HG03175 (cell line): ENCODE data around the gene FUNDC1.
"Not testable (repeated sequence)": the region's sequence is repeated elsewhere in the genome, so short reads cannot be mapped to it uniquely, and the experiment has no call there.

Source experiments
- ATAC-seq: cut with Tn5 transposase; IDR thresholded peaks from one replicate; pipeline ENCODE4 v1.9.1; 2021; ENCODE audit warnings: mild to moderate bottlenecking, moderate library complexity; ENCODE audit not compliant: unreplicated experiment

Gene FUNDC1

GRCh38 chrX:44542567-44543325 lies at the start of gene FUNDC1:
Gene FUNDC1, minus strand, starts transcription at chrX:44542859. Its CDS starts 27 bp downstream, at chrX:44542832.
- peak; percentile 96 for ATAC-seq

- ATAC-seq = no peak
These were observed 43.2 kb upstream of the FUNDC1 start for GRCh38 chrX:44585866-44586265.

- ATAC-seq = no peak
These were observed 37.8 kb upstream of the FUNDC1 start for GRCh38 chrX:44580466-44580865.

GRCh38 chrX:44572340-44572938 lies 29.8 kb upstream of the FUNDC1 start:
- no peak for ATAC-seq

GRCh38 chrX:44570522-44570921 lies 27.9 kb upstream of the FUNDC1 start:
- ATAC-seq = no peak

GRCh38 chrX:44569122-44569521 lies 26.5 kb upstream of the FUNDC1 start:
- ATAC-seq = no peak

GRCh38 chrX:44568196-44568595 lies 25.5 kb upstream of the FUNDC1 start:
- ATAC-seq = no peak

GRCh38 chrX:44561896-44562295 lies 19.2 kb upstream of the FUNDC1 start:
- not testable (repeated sequence) for ATAC-seq

- ATAC-seq = no peak
These were observed 7.9 kb upstream of the FUNDC1 start for GRCh38 chrX:44550563-44550962.

- ATAC-seq = not testable (repeated sequence)
These were observed 2.8 kb upstream of the FUNDC1 start for GRCh38 chrX:44545454-44545853.

- no peak for ATAC-seq
These were observed 1.4 kb upstream of the FUNDC1 start for GRCh38 chrX:44544036-44544435.

GRCh38 chrX:44536198-44536597 lies 6.5 kb downstream of the FUNDC1 start:
- no peak for ATAC-seq

GRCh38 chrX:44529310-44529709 lies 13.3 kb downstream of the FUNDC1 start:
- ATAC-seq = no peak

GRCh38 chrX:44514272-44514671 lies 28.4 kb downstream of the FUNDC1 start:
- no peak for ATAC-seq

- no peak for ATAC-seq
These were observed 35.4 kb downstream of the FUNDC1 start for GRCh38 chrX:44507292-44507691.

GRCh38 chrX:44506678-44507077 lies 36.0 kb downstream of the FUNDC1 start:
- no peak for ATAC-seq

GRCh38 chrX:44503560-44503959 lies 39.1 kb downstream of the FUNDC1 start:
- ATAC-seq = no peak

GRCh38 chrX:44495091-44495490 lies 47.6 kb downstream of the FUNDC1 start:
- ATAC-seq = no peak

GRCh38 chrX:44494357-44494756 lies 48.3 kb downstream of the FUNDC1 start:
- ATAC-seq = no peak

- ATAC-seq = no peak
These were observed 53.1 kb downstream of the FUNDC1 start for GRCh38 chrX:44489515-44489914.

GRCh38 chrX:44484607-44485146 lies 58.0 kb downstream of the FUNDC1 start:
- ATAC-seq = no peak

- ATAC-seq = no peak
These were observed 58.6 kb downstream of the FUNDC1 start for GRCh38 chrX:44483965-44484606.
